Type B pancreatic cell (in vitro differentiated cells): ENCODE data around the gene TOP3A. TPM values are rescaled to one million over a fixed set of nuclear protein-coding genes. Genes with fewer than 3 reads are reported as not detected.

Experiments
- DNase-seq: peaks from one replicate; pipeline ENCODE4 v3.0.0; 2021; ENCODE audit warnings: mixed read lengths; ENCODE audit not compliant: unreplicated experiment; ENCODE audit errors: extremely low spot score
- H3K27ac Mint-ChIP-seq: 2 replicates; pipeline ENCODE4 v1.8.0; 2021; ENCODE audit warnings: mild to moderate bottlenecking, mixed read lengths
- H3K27me3 Mint-ChIP-seq: 2 replicates; pipeline ENCODE4 v1.8.0; 2021; ENCODE audit warnings: mixed read lengths
- H3K36me3 Mint-ChIP-seq: 2 replicates; pipeline ENCODE4 v1.8.0; 2021; ENCODE audit warnings: mixed read lengths
- H3K4me1 Mint-ChIP-seq: one replicate; pipeline ENCODE4 v1.8.0; 2021; ENCODE audit warnings: mixed read lengths; ENCODE audit not compliant: unreplicated experiment
- H3K4me3 Mint-ChIP-seq: 2 replicates; pipeline ENCODE4 v1.8.0; 2021; ENCODE audit warnings: mild to moderate bottlenecking, mixed read lengths
- H3K9me3 Mint-ChIP-seq: 2 replicates; pipeline ENCODE4 v1.8.0; 2021; ENCODE audit warnings: mixed read lengths
- total RNA-seq: library from RNA; stranded (reverse); gene quantifications from 2 replicates; pipeline ENCODE4 v1.2.1, GENCODE V29; 2021; ENCODE audit warnings: low replicate concordance
- TF ChIP-seq, protein P1 (sequence below): fragments of 200-600 bp; sonication (generic); conservative IDR thresholded peaks from 2 replicates; pipeline ENCODE4 v1.5.0; 2021; ENCODE audit warnings: antibody characterized with exemption, mild to moderate bottlenecking

TOP3A gene
- total RNA-seq, 1 donor from 2014 or later: 70.2 TPM

DNA sequence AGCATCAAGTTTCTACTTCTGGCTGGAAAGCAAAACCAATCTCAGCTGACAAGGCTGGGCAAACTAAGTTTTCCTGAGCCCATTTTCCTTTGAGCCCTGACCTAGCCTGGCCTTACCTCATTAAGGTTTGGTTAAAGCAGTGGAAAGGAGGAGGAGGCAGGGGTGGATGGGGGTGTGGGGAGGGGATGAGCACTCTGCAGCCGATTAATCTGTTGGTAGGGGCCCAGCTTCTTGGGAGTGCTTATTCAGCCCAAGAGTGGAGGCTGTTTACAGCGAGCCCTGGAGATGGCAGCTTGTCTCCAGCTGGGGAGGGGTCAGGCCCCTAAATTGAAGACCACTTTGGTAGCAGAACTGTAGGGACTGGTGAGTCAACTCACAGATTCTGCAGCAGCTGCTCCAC, 12.3 kb upstream of the TOP3A start:
- Mint-ChIP-seq H3K36me3 (peaks cover 10% of the 10 kb centered on the region), H3K4me3 (no peak overlapping the region), H3K27ac (no peak overlapping the region), H3K4me1 (no peaks in the 10 kb centered on the region), H3K9me3 (no peaks in the 10 kb centered on the region), H3K27me3 (no peaks in the 10 kb centered on the region)
- TF ChIP-seq, protein P1, sequence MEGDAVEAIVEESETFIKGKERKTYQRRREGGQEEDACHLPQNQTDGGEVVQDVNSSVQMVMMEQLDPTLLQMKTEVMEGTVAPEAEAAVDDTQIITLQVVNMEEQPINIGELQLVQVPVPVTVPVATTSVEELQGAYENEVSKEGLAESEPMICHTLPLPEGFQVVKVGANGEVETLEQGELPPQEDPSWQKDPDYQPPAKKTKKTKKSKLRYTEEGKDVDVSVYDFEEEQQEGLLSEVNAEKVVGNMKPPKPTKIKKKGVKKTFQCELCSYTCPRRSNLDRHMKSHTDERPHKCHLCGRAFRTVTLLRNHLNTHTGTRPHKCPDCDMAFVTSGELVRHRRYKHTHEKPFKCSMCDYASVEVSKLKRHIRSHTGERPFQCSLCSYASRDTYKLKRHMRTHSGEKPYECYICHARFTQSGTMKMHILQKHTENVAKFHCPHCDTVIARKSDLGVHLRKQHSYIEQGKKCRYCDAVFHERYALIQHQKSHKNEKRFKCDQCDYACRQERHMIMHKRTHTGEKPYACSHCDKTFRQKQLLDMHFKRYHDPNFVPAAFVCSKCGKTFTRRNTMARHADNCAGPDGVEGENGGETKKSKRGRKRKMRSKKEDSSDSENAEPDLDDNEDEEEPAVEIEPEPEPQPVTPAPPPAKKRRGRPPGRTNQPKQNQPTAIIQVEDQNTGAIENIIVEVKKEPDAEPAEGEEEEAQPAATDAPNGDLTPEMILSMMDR: no peak
- no peak for DNase-seq

DNA sequence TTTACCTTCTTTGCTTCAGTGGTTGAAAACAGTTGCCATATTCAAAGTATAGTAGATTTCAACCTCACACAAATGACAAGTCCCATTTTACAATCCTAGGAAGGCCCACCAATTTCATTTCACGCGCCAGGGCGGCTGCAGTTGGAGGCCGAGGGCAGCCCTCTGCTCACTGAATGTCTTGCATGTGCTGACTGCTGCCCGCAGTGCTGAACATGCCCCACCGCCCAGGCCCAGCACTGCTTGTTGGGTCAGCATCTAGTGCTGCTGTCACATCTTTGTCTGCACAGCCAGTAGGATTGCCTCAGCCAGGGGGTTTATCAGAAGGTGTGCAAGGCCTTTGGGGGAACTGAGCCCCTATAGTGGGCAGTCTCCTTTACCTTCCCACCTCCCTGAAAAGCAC, 11.8 kb upstream of the TOP3A start:
- no peak overlapping the region for H3K4me3 Mint-ChIP-seq
- DNase-seq: no peak
- TF ChIP-seq, protein P1: no peak
- H3K27me3 Mint-ChIP-seq: no peaks in the 10 kb centered on the region
- peaks cover 6% of the 10 kb centered on the region for H3K36me3 Mint-ChIP-seq
- no peaks in the 10 kb centered on the region for H3K9me3 Mint-ChIP-seq
- H3K27ac Mint-ChIP-seq: no peak overlapping the region
- H3K4me1 Mint-ChIP-seq: no peaks in the 10 kb centered on the region

DNA sequence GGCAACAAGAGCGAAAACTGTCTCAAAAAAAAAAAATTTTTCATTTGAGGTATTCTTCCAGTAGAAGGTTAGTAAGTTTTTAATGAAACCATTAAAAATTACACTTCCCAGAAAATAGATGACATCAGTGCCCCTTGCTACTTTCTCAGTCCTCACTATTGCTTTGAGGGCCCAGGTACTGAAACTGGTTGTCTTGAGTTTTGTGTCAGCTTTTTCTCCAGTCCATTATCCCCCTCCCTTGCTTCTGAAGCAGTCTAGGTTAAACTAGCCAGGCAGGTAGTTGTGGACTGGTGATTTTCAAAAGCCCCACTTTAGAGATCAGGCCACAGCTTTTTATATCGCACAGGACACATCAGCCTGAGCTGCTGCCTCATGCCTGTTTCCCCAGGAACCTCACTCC, 11.2 kb upstream of the TOP3A start:
- H3K27me3 Mint-ChIP-seq: no peaks in the 10 kb centered on the region
- H3K4me1 Mint-ChIP-seq: no peaks in the 10 kb centered on the region
- TF ChIP-seq, protein P1: no peak
- no peak for DNase-seq
- peaks cover 6% of the 10 kb centered on the region for H3K36me3 Mint-ChIP-seq
- no peaks in the 10 kb centered on the region for H3K9me3 Mint-ChIP-seq
- no peak overlapping the region for H3K4me3 Mint-ChIP-seq
- no peak overlapping the region for H3K27ac Mint-ChIP-seq

DNA sequence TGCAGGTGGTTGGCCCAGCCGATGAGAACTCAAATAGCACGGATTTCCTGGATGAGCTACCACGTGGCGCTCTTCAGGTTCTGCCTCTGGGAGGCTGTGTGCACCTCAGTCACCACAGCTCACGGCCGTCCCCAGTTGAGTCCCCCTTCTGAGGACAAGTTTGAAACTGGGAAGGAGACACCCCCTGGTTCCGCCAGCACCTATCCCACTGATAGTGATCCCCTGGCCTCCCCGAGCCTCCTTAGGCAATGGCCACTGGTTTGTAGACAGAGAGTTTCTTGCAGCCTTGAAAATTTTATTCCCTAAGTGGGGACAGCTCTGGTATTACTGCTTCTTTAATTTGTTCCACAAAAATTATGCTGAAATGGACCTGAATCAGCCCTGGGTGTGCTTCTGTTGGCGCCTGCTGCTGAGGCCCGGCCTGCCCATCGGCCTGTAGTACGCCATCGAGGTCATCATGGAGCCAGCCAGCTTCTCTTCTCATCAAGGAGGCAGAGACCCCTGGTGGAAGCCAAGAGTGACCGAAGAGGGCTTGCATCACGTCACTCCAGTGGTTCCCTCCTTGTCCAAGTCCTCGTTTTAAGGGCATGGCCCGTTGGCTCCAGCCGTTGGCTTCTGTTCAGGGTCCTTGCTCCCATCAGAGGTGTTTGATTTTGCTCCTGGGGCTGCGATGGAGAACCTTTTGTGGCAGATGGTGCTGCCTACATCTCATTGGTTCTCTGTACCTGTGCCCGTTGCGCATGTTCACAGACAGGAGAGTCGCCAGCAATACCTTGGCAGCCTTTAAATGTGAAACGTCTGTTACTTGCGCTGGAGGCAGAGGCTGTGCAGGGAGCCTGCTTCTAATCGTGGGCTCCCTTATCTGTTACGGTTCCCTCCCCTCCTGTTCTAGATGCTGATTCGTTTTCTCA, 9.6 kb upstream of the TOP3A start:
- Mint-ChIP-seq H3K4me1 (peaks cover 11% of the 10 kb centered on the region), H3K27me3 (no peaks in the 10 kb centered on the region), H3K9me3 (no peaks in the 10 kb centered on the region), H3K27ac (no peak overlapping the region), H3K36me3 (peaks cover 6% of the 10 kb centered on the region), H3K4me3 (no peak overlapping the region)
- TF ChIP-seq, protein P1: no peak
- no peak for DNase-seq

DNA sequence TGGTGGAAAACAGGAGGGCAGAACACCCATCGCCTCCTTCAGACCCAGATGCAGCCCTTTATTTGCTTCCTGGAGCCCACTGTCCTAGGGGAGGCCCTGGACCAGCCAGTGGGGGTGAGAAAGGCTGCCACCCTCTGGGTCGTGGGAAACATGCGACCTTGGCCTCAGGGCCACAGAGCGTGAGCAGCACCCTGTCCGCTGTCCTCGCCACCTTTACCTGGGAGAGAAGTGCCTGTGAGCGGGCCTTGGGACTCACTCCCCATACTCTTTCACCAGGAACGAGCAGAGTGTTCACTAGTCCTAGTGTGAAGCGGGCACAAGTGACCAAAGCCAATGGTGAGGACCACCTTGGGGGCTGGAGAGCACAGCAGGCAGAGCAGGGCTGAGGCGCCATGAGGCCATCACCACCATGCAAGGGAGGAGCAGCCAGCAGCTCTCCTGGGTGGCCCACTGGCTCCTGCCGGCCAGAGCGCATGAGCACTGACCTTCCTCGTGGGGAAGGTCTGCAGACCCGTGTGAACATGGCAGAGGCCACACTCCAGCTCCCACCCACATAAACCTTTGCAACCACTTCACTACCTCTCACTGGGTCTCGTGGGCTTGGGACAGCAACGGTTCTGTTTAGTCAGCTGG, 8.8 kb upstream of the TOP3A start:
- Mint-ChIP-seq H3K4me1 (peaks cover 18% of the 10 kb centered on the region), H3K27me3 (no peaks in the 10 kb centered on the region), H3K36me3 (peaks cover 6% of the 10 kb centered on the region), H3K27ac (no peak overlapping the region), H3K4me3 (no peak overlapping the region), H3K9me3 (no peaks in the 10 kb centered on the region)
- TF ChIP-seq, protein P1: no peak
- no peak for DNase-seq
